H1 (cell line): Measurements from ENCODE around the gene CTNND2. TPM values are rescaled to one million over a fixed set of nuclear protein-coding genes. Genes with fewer than 3 reads are reported as not detected.

Experiments
- CHD1 ChIP-seq: IDR thresholded peaks from 2 replicates; pipeline ENCODE4 v1.6.1; 2012; ENCODE audit warnings: low read depth, low read length, improper control_type of control experiment
- EGR1 ChIP-seq: IDR thresholded peaks from 2 replicates; pipeline ENCODE4 v1.6.1; 2011; ENCODE audit warnings: low read depth, low read length, borderline replicate concordance
- FOSL1 ChIP-seq: IDR thresholded peaks from 2 replicates; pipeline ENCODE4 v1.6.1; 2011; ENCODE audit warnings: mild to moderate bottlenecking, low read depth, low read length, moderate library complexity; ENCODE audit not compliant: insufficient read depth
- GTF2F1 ChIP-seq: IDR thresholded peaks from 2 replicates; pipeline ENCODE4 v1.6.1; 2012; ENCODE audit warnings: low read depth, low read length, improper control_type of control experiment, borderline replicate concordance
- KDM5A ChIP-seq: fragments of 200-600 bp; IDR thresholded peaks from 2 replicates; pipeline ENCODE4 v1.7.1; 2012; ENCODE audit warnings: mild to moderate bottlenecking, low read length, inconsistent platforms, mixed read lengths
- NANOG ChIP-seq: IDR thresholded peaks from 2 replicates; pipeline ENCODE4 v1.6.1; 2011; ENCODE audit warnings: low read length, low read depth, mild to moderate bottlenecking, inconsistent platforms; ENCODE audit not compliant: insufficient read depth, poor library complexity, severe bottlenecking
- NRF1 ChIP-seq: IDR thresholded peaks from 2 replicates; pipeline ENCODE4 v1.6.1; 2011; ENCODE audit warnings: mild to moderate bottlenecking, low read depth, low read length, improper control_type of control experiment
- POLR2AphosphoS5 ChIP-seq: IDR thresholded peaks from 2 replicates; pipeline ENCODE4 v1.6.1; 2011; ENCODE audit warnings: low read depth, low read length
- SIN3A ChIP-seq, 2 experiments: IDR thresholded peaks in 1 of 2; conservative IDR thresholded peaks in 1 of 2; 2 replicates each; pipeline ENCODE4 v1.6.1; 2011 to 2012; ENCODE audit warnings: low read length in 2 of 2, improper control_type of control experiment in 1 of 2, low read depth in 1 of 2, mild to moderate bottlenecking in 1 of 2
- SP1 ChIP-seq: IDR thresholded peaks from 2 replicates; pipeline ENCODE4 v1.6.1; 2011; ENCODE audit warnings: low read depth, low read length
- TEAD4 ChIP-seq: IDR thresholded peaks from 2 replicates; pipeline ENCODE4 v1.6.1; 2012; ENCODE audit warnings: low read depth, low read length, inconsistent platforms, mixed read lengths
- polyA plus RNA-seq, 7 experiments: library from polyadenylated mRNA; depleted of rRNA in 3 of 7; stranded (reverse) in 5 of 7; unstranded in 2 of 7; fragments of >200 nt in 5 of 7; fragments of 200-250 nt in 2 of 7; gene quantifications; 1 replicate in 5 of 7; 2 replicates in 1 of 7; 4 replicates in 1 of 7; pipeline versions ENCODE4 v1.2.1 to v1.2.3, GENCODE V29; 2011 to 2013; ENCODE audit warnings: missing spikeins in 2 of 7, mixed read lengths in 2 of 7
- total RNA-seq: library from RNA; stranded (reverse); fragmentation: NEBNext Ultra II Directional; extraction: Animal tissue kit (Norgen Biotek cat#: 25700); gene quantifications from 2 replicates; pipeline ENCODE4 v1.2.1, GENCODE V29; 2021
- TF ChIP-seq, protein P1 (sequence below): fragments of 300-600 bp; sonication (generic); IDR thresholded peaks from 2 replicates; pipeline ENCODE4 v1.7.1; 2012; ENCODE audit warnings: low read length, moderate library complexity, mild to moderate bottlenecking, inconsistent platforms; ENCODE audit not compliant: insufficient replicate concordance

Gene CTNND2
- total and polyA plus RNA-seq, 2 of the 8 experiments (the other 6 are each of a cell fraction or from before 2014, with no cell fraction given), result 7.4 to 14.2 TPM

DNA sequence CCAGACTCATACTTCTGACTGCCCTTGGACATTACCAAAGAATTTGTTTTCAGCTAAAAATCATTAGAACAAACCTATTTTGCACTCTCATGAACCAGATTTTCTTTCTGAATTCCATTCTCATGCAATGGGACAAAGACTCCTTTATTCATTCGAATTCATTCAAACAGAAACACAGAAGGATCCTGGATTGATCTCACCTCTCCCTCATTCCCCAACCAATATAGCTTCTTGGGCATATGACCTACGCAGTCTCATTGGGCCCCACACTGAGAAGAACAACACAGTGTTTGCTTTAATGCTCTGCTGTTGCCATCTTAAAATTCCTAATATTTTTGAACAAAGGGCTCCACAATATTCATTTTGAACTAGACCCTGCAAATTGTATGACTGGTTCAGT is 392.4 kb downstream of the CTNND2 start (continued):
- TF ChIP-seq, protein P1, sequence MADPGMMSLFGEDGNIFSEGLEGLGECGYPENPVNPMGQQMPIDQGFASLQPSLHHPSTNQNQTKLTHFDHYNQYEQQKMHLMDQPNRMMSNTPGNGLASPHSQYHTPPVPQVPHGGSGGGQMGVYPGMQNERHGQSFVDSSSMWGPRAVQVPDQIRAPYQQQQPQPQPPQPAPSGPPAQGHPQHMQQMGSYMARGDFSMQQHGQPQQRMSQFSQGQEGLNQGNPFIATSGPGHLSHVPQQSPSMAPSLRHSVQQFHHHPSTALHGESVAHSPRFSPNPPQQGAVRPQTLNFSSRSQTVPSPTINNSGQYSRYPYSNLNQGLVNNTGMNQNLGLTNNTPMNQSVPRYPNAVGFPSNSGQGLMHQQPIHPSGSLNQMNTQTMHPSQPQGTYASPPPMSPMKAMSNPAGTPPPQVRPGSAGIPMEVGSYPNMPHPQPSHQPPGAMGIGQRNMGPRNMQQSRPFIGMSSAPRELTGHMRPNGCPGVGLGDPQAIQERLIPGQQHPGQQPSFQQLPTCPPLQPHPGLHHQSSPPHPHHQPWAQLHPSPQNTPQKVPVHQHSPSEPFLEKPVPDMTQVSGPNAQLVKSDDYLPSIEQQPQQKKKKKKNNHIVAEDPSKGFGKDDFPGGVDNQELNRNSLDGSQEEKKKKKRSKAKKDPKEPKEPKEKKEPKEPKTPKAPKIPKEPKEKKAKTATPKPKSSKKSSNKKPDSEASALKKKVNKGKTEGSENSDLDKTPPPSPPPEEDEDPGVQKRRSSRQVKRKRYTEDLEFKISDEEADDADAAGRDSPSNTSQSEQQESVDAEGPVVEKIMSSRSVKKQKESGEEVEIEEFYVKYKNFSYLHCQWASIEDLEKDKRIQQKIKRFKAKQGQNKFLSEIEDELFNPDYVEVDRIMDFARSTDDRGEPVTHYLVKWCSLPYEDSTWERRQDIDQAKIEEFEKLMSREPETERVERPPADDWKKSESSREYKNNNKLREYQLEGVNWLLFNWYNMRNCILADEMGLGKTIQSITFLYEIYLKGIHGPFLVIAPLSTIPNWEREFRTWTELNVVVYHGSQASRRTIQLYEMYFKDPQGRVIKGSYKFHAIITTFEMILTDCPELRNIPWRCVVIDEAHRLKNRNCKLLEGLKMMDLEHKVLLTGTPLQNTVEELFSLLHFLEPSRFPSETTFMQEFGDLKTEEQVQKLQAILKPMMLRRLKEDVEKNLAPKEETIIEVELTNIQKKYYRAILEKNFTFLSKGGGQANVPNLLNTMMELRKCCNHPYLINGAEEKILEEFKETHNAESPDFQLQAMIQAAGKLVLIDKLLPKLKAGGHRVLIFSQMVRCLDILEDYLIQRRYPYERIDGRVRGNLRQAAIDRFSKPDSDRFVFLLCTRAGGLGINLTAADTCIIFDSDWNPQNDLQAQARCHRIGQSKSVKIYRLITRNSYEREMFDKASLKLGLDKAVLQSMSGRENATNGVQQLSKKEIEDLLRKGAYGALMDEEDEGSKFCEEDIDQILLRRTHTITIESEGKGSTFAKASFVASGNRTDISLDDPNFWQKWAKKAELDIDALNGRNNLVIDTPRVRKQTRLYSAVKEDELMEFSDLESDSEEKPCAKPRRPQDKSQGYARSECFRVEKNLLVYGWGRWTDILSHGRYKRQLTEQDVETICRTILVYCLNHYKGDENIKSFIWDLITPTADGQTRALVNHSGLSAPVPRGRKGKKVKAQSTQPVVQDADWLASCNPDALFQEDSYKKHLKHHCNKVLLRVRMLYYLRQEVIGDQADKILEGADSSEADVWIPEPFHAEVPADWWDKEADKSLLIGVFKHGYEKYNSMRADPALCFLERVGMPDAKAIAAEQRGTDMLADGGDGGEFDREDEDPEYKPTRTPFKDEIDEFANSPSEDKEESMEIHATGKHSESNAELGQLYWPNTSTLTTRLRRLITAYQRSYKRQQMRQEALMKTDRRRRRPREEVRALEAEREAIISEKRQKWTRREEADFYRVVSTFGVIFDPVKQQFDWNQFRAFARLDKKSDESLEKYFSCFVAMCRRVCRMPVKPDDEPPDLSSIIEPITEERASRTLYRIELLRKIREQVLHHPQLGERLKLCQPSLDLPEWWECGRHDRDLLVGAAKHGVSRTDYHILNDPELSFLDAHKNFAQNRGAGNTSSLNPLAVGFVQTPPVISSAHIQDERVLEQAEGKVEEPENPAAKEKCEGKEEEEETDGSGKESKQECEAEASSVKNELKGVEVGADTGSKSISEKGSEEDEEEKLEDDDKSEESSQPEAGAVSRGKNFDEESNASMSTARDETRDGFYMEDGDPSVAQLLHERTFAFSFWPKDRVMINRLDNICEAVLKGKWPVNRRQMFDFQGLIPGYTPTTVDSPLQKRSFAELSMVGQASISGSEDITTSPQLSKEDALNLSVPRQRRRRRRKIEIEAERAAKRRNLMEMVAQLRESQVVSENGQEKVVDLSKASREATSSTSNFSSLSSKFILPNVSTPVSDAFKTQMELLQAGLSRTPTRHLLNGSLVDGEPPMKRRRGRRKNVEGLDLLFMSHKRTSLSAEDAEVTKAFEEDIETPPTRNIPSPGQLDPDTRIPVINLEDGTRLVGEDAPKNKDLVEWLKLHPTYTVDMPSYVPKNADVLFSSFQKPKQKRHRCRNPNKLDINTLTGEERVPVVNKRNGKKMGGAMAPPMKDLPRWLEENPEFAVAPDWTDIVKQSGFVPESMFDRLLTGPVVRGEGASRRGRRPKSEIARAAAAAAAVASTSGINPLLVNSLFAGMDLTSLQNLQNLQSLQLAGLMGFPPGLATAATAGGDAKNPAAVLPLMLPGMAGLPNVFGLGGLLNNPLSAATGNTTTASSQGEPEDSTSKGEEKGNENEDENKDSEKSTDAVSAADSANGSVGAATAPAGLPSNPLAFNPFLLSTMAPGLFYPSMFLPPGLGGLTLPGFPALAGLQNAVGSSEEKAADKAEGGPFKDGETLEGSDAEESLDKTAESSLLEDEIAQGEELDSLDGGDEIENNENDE, result no peak
- TF ChIP-seq GTF2F1, result no peak
- no peak for TF ChIP-seq CHD1
- no peak for TF ChIP-seq NRF1
- TF ChIP-seq FOSL1, result no peak
- no peak for TF ChIP-seq KDM5A
- no peak for TF ChIP-seq SIN3A (conservative IDR thresholded peaks at IDR 0.05 in 1 of 2, IDR thresholded peaks at IDR 0.05 in 1 of 2; ENCODE audit: low read depth in 1 of 2, low read length in 2 of 2)
- no peak for TF ChIP-seq NANOG
- TF ChIP-seq TEAD4, result no peak
- TF ChIP-seq SP1, result no peak
- TF ChIP-seq POLR2AphosphoS5, result no peak
- TF ChIP-seq EGR1, result no peak
